HepG2 (cell line): Measurements from ENCODE around the gene AMER1. TPM values are rescaled to one million over a fixed set of nuclear protein-coding genes. Genes with fewer than 3 reads are reported as not detected.

ENCODE experiments used
- ATAC-seq: fragments of 200-7000 bp; cut with Tn5 transposase; 3 replicates; pipeline ENCODE4 v1.9.1; 2020; ENCODE audit warnings: mild to moderate bottlenecking, moderate library complexity
- BruUV-seq: library from RNA; stranded (reverse); fragments of 400-500 nt; replicated peaks from 2 replicates; lab custom pipeline; 2021; lab: Mats Ljungman, UMichigan
- CTCF ChIA-PET: fragments of 300-600 bp; formaldehyde crosslinking; extraction: SDS; loops from one replicate; lab custom pipeline; 2021; ENCODE audit warnings: low total read pairs, inconsistent platforms, low intra/inter-chr PET ratio; lab: Yijun Ruan, JAX
- POLR2A ChIA-PET: fragments of 350-600 bp; sonication (Branson Sonifier 250); formaldehyde crosslinking; loops from one replicate; lab custom pipeline; 2020; ENCODE audit warnings: antibody characterized with exemption, inconsistent platforms; lab: Yijun Ruan, JAX
- DNase-seq: peaks from one replicate; pipeline ENCODE4 v3.0.0-alpha.2; 2015; ENCODE audit warnings: low spot score
- FAIRE-seq: peaks from 3 replicates; lab custom pipeline; 2011; peaks lifted over from hg19 to GRCh38; lab: Jason Lieb, UNC
- H2AFZ ChIP-seq: one replicate; pipeline ENCODE4 v1.6.1; 2011; ENCODE audit warnings: low read length, inconsistent platforms
- H3K27ac ChIP-seq: fragments of 300-600 bp; 3 replicates; pipeline ENCODE4 v1.8.0; 2011; ENCODE audit warnings: mixed run types, mild to moderate bottlenecking, mixed read lengths, low read length, inconsistent platforms; ENCODE audit not compliant: insufficient read depth; ENCODE audit errors: extremely low read length
- H3K27me3 ChIP-seq, 2 experiments: fragments of 200-600 bp in 1 of 2; 2 replicates in 1 of 2; 3 replicates in 1 of 2; pipeline versions ENCODE4 v1.6.0 to v1.8.0; 2011; ENCODE audit warnings: low read length in 2 of 2, mild to moderate bottlenecking in 2 of 2, moderate library complexity in 2 of 2, inconsistent platforms in 1 of 2; ENCODE audit not compliant: insufficient read depth in 2 of 2, control insufficient read depth in 1 of 2
- H3K36me3 ChIP-seq, 2 experiments: fragments of 200-600 bp in 1 of 2; replicated peaks in 1 of 2; 2 replicates in 1 of 2; 3 replicates in 1 of 2; pipeline versions ENCODE4 v1.5.1 to v1.8.0; 2011; ENCODE audit warnings: low read length in 2 of 2, inconsistent platforms in 1 of 2; ENCODE audit not compliant: insufficient read depth in 2 of 2, control insufficient read depth in 1 of 2
- H3K4me1 ChIP-seq: 2 replicates; pipeline ENCODE4 v1.5.1; 2012; ENCODE audit warnings: low read length, inconsistent platforms; ENCODE audit not compliant: insufficient read depth
- H3K4me2 ChIP-seq: 2 replicates; pipeline ENCODE4 v1.6.0; 2011; ENCODE audit warnings: low read depth, low read length, inconsistent platforms
- H3K4me3 ChIP-seq, 3 experiments: fragments of 200-600 bp in 1 of 3; sonication (generic), shearing (Covaris generic) in 1 of 3; replicated peaks in 1 of 3; 2 replicates each; pipeline ENCODE4 v1.5.1; 2011 to 2016; ENCODE audit warnings: low read length in 3 of 3, inconsistent platforms in 2 of 3, low read depth in 2 of 3, mild to moderate bottlenecking in 2 of 3, control low read depth in 1 of 3, mixed read lengths in 1 of 3; ENCODE audit not compliant: insufficient read depth in 1 of 3
- H3K79me2 ChIP-seq: one replicate; pipeline ENCODE4 v1.6.1; 2011; ENCODE audit warnings: low read length, inconsistent platforms; ENCODE audit not compliant: insufficient read depth
- H3K9ac ChIP-seq: 2 replicates; pipeline ENCODE4 v1.6.0; 2011; ENCODE audit warnings: mild to moderate bottlenecking, low read depth, low read length, inconsistent platforms; ENCODE audit not compliant: insufficient read depth
- H3K9me3 ChIP-seq: 2 replicates; pipeline ENCODE4 v1.5.1; 2012; ENCODE audit warnings: mild to moderate bottlenecking, low read length
- H4K20me1 ChIP-seq: 2 replicates; pipeline ENCODE4 v1.6.0; 2011; ENCODE audit warnings: inconsistent platforms, mild to moderate bottlenecking, low read length, moderate library complexity; ENCODE audit not compliant: insufficient read depth
- BRCA1 ChIP-seq: sonication (generic); formaldehyde crosslinking; IDR thresholded peaks from 2 replicates; pipeline ENCODE4 v1.4.0; 2020; ENCODE audit warnings: missing genetic modification reagents
- CENPT ChIP-seq: sonication (generic); formaldehyde crosslinking; IDR thresholded peaks from 2 replicates; pipeline ENCODE4 v1.8.0; 2022; ENCODE audit warnings: low read depth, mild to moderate bottlenecking, moderate library complexity, missing genetic modification reagents
- PAF1 ChIP-seq: IDR thresholded peaks from 2 replicates; pipeline ENCODE4 v1.6.1; 2016; ENCODE audit warnings: missing genetic modification reagents, missing compliant biosample characterization
- PRPF4 ChIP-seq: fragments of 200-400 bp; formaldehyde crosslinking; IDR thresholded peaks from 2 replicates; pipeline ENCODE4 v1.6.1; 2016; ENCODE audit warnings: low read length, low read depth; ENCODE audit not compliant: poor library complexity, severe bottlenecking
- RARG ChIP-seq: sonication (generic); formaldehyde crosslinking; IDR thresholded peaks from 2 replicates; pipeline ENCODE4 v1.4.0; 2020; ENCODE audit warnings: low read depth, mild to moderate bottlenecking, missing genetic modification reagents
- SAP130 ChIP-seq: IDR thresholded peaks from 2 replicates; pipeline ENCODE4 v1.6.1; 2016; ENCODE audit warnings: low read depth
- ZNF253 ChIP-seq: sonication (generic); formaldehyde crosslinking; IDR thresholded peaks from 2 replicates; pipeline ENCODE4 v1.8.0; 2022; ENCODE audit warnings: mild to moderate bottlenecking, missing genetic modification reagents, borderline replicate concordance
- ZNF441 ChIP-seq: sonication (generic); formaldehyde crosslinking; IDR thresholded peaks from 2 replicates; pipeline ENCODE4 v1.7.0; 2021; ENCODE audit warnings: missing genetic modification reagents, borderline replicate concordance
- ZNF501 ChIP-seq: sonication (generic); formaldehyde crosslinking; IDR thresholded peaks from 2 replicates; pipeline ENCODE4 v1.5.1; 2020; ENCODE audit warnings: mild to moderate bottlenecking, moderate library complexity, missing genetic modification reagents
- ZNF737 ChIP-seq: sonication (generic); formaldehyde crosslinking; IDR thresholded peaks from 2 replicates; pipeline ENCODE4 v1.5.0; 2020; ENCODE audit warnings: missing genetic modification reagents, mild to moderate bottlenecking, borderline replicate concordance
- ZNF772 ChIP-seq: sonication (generic); formaldehyde crosslinking; IDR thresholded peaks from 2 replicates; pipeline ENCODE4 v1.5.0; 2020; ENCODE audit warnings: mild to moderate bottlenecking, missing genetic modification reagents
- ZNF777 ChIP-seq: sonication (generic); formaldehyde crosslinking; IDR thresholded peaks from 2 replicates; pipeline ENCODE4 v1.4.0; 2020; ENCODE audit warnings: missing genetic modification reagents
- WGBS: methylation state at CpG from one replicate; pipeline ENCODE4 v1.1.6; 2017; ENCODE audit warnings: low lambda C conversion rate; 5-methylcytosine and 5-hydroxymethylcytosine counted together
- in situ Hi-C: cut with HindIII; loops from 2 replicates; pipeline ENCODE4 v1.10.0; 2017; ENCODE audit warnings: low pct_unique_long_range_greater_than_20kb; ENCODE audit not compliant: extremely low pct_ligation_motif_present
- intact Hi-C: fragments of 100-400 bp; cut with micrococcal nuclease; formaldehyde crosslinking; loops from one replicate; pipeline ENCODE4 v1.10.0; 2022; ENCODE audit not compliant: unreplicated experiment
- polyA plus RNA-seq, 8 experiments: library from polyadenylated mRNA; depleted of rRNA in 3 of 8; stranded (reverse) in 7 of 8; unstranded in 1 of 8; fragments of >200 nt; fragmentation: Illumina TruSeq in 4 of 8; extraction: Trizol in 4 of 8; gene quantifications; 2 replicates each; pipeline versions ENCODE4 v1.2.1 to v1.2.3, GENCODE V29; 2011 to 2016; ENCODE audit warnings: low read depth in 4 of 8, missing spikeins in 1 of 8, mixed read lengths in 1 of 8; ENCODE audit not compliant: insufficient read depth in 1 of 8
- total RNA-seq, 5 experiments: library from RNA; depleted of rRNA; stranded (reverse); fragments of >200 nt; fragmentation: Illumina TruSeq; extraction: Trizol; gene quantifications; 2 replicates each; pipeline ENCODE4 v1.2.3, GENCODE V29; 2016; ENCODE audit warnings: low read depth in 1 of 5
- TF ChIP-seq, protein P1 (sequence below): sonication (generic); formaldehyde crosslinking; IDR thresholded peaks from 2 replicates; pipeline ENCODE4 v1.5.0; 2020; ENCODE audit warnings: missing genetic modification reagents
- TF ChIP-seq, protein P2 (sequence below): sonication (generic); formaldehyde crosslinking; IDR thresholded peaks from 2 replicates; pipeline ENCODE4 v1.5.1; 2020; ENCODE audit warnings: mild to moderate bottlenecking, missing genetic modification reagents, moderate library complexity
- TF ChIP-seq, protein P3 (sequence below): sonication (generic); formaldehyde crosslinking; IDR thresholded peaks from 2 replicates; pipeline ENCODE4 v1.5.0; 2020; ENCODE audit warnings: mild to moderate bottlenecking, missing genetic modification reagents

AMER1 gene
- total and polyA plus RNA-seq, 2 of the 13 experiments (the other 11 are each of a cell fraction or from before 2014, with no cell fraction given), result 2.8 to 10.8 TPM

DNA sequence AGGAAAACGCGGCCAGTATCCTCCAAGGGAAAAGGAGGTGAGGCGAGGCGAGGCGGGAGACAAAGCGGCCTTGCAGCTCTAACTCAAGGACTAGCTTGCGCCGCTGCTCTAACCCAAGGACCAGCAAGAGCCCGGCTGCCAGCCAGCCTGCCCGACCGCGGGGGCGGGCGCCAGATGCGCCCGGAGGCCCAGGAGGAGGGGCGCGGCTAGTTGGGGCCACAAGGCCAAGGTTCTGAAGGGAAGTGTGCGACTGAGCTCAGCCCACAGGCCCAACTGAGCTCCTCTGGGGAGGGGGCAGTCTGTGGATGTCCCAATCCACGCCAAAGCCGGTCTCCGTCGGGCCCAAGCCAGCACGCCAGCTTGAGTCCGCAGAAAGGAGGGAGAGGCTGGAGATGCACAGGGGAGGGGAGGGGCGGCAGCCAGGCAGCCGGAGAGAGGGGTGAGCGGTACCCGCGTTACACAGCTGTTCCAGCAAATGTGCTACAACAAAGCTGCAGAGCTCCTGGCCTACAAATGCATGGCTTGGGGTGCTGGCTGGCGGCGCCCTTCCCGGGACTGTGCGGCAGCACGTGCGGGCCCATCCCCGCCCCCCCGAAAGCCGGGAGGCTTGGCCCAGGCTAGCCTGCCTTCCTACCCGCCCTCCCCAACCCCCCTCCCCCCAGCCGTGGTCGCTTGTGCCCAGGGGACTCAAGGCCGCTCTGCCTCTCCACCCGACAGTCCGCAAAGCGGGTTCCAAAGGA is 637 bp downstream of the AMER1 start:
- Histone ChIP-seq H2AFZ (no peak overlapping the region), H3K4me1 (peaks cover 18% of the 10 kb centered on the region), H3K9ac (peak overlapping the region; percentile 71), H3K36me3 (no peaks in the 10 kb centered on the region), H3K9me3 (no peaks in the 10 kb centered on the region), H3K27ac (peak overlapping the region; percentile 90), H3K4me2 (peak overlapping the region; percentile 82), H4K20me1 (0 out of 2 replicates have a peak, but pooled peaks cover 2% of the 10 kb centered on the region), H3K27me3 (no peaks in the 10 kb centered on the region; a peak in 1 of 5 replicates), H3K79me2 (peaks cover 11% of the 10 kb centered on the region), H3K4me3 (peak overlapping the region; percentile 73 to 78 (median 74); a peak in 5 of 6 replicates)
- WGBS, result no CpG with 5 or more reads among the region's 46 CpGs
- intact Hi-C loops, result no loop called here
- peak; percentile 44 for ATAC-seq
- peak; percentile 0 for DNase-seq
- no peak for FAIRE-seq
- no TSS peak for BruUV-seq
- ChIA-PET POLR2A (interaction anchor here (1.3 to 2.1 kb wide), 2 partner anchors 18 to 52 kb away, joined by 3 to 7 read pairs; no protein-coding TSS in a partner anchor), CTCF (no interaction called here)
- in situ Hi-C loops, result no loop called here
- TF ChIP-seq ZNF737 (CRISPR knock-in tag) (no peak), SAP130 (CRISPR knock-in tag) (peak; percentile 20; the same call in 1 of the 2 replicates), ZNF777 (CRISPR knock-in tag) (peak; percentile 35; the same call in 1 of the 2 replicates), CENPT (no peak), ZNF253 (CRISPR knock-in tag) (no peak), ZNF772 (CRISPR knock-in tag) (no peak), BRCA1 (CRISPR knock-in tag) (no peak), RARG (no peak), PAF1 (CRISPR knock-in tag) (no peak), ZNF501 (CRISPR knock-in tag) (no peak), ZNF441 (CRISPR knock-in tag) (no peak), PRPF4 (no peak)
- TF ChIP-seq, protein P1, sequence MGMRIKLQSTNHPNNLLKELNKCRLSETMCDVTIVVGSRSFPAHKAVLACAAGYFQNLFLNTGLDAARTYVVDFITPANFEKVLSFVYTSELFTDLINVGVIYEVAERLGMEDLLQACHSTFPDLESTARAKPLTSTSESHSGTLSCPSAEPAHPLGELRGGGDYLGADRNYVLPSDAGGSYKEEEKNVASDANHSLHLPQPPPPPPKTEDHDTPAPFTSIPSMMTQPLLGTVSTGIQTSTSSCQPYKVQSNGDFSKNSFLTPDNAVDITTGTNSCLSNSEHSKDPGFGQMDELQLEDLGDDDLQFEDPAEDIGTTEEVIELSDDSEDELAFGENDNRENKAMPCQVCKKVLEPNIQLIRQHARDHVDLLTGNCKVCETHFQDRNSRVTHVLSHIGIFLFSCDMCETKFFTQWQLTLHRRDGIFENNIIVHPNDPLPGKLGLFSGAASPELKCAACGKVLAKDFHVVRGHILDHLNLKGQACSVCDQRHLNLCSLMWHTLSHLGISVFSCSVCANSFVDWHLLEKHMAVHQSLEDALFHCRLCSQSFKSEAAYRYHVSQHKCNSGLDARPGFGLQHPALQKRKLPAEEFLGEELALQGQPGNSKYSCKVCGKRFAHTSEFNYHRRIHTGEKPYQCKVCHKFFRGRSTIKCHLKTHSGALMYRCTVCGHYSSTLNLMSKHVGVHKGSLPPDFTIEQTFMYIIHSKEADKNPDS, result no peak
- TF ChIP-seq, protein P2, sequence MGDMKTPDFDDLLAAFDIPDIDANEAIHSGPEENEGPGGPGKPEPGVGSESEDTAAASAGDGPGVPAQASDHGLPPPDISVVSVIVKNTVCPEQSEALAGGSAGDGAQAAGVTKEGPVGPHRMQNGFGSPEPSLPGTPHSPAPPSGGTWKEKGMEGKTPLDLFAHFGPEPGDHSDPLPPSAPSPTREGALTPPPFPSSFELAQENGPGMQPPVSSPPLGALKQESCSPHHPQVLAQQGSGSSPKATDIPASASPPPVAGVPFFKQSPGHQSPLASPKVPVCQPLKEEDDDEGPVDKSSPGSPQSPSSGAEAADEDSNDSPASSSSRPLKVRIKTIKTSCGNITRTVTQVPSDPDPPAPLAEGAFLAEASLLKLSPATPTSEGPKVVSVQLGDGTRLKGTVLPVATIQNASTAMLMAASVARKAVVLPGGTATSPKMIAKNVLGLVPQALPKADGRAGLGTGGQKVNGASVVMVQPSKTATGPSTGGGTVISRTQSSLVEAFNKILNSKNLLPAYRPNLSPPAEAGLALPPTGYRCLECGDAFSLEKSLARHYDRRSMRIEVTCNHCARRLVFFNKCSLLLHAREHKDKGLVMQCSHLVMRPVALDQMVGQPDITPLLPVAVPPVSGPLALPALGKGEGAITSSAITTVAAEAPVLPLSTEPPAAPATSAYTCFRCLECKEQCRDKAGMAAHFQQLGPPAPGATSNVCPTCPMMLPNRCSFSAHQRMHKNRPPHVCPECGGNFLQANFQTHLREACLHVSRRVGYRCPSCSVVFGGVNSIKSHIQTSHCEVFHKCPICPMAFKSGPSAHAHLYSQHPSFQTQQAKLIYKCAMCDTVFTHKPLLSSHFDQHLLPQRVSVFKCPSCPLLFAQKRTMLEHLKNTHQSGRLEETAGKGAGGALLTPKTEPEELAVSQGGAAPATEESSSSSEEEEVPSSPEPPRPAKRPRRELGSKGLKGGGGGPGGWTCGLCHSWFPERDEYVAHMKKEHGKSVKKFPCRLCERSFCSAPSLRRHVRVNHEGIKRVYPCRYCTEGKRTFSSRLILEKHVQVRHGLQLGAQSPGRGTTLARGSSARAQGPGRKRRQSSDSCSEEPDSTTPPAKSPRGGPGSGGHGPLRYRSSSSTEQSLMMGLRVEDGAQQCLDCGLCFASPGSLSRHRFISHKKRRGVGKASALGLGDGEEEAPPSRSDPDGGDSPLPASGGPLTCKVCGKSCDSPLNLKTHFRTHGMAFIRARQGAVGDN (CRISPR knock-in tag), result peak; percentile 9
- TF ChIP-seq, protein P3, sequence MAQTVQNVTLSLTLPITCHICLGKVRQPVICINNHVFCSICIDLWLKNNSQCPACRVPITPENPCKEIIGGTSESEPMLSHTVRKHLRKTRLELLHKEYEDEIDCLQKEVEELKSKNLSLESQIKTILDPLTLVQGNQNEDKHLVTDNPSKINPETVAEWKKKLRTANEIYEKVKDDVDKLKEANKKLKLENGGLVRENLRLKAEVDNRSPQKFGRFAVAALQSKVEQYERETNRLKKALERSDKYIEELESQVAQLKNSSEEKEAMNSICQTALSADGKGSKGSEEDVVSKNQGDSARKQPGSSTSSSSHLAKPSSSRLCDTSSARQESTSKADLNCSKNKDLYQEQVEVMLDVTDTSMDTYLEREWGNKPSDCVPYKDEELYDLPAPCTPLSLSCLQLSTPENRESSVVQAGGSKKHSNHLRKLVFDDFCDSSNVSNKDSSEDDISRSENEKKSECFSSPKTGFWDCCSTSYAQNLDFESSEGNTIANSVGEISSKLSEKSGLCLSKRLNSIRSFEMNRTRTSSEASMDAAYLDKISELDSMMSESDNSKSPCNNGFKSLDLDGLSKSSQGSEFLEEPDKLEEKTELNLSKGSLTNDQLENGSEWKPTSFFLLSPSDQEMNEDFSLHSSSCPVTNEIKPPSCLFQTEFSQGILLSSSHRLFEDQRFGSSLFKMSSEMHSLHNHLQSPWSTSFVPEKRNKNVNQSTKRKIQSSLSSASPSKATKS (CRISPR knock-in tag), result no peak
